ENCODE results near the gene ADAMTS15. TPM values are rescaled to one million over a fixed set of nuclear protein-coding genes. Genes with fewer than 3 reads are reported as not detected.

The ADAMTS15 gene
- total RNA-seq, 3 donors from 2014 or later = not detected

GRCh38 chr11:130509942-130510341, 61.5 kb downstream of the ADAMTS15 start:
- DNase-seq (no peak), ATAC-seq (no peak)
- Mint-ChIP-seq H3K9me3 (peaks cover 17% of the 10 kb centered on the region), H3K27me3 (ENCODE audit: low read depth) (peaks cover 8% of the 10 kb centered on the region), H3K4me3 (no peak overlapping the region), H3K4me1 (ENCODE audit: low read depth) (no peaks in the 10 kb centered on the region), H3K36me3 (ENCODE audit: insufficient read depth) (no peaks in the 10 kb centered on the region)

- no peak for ATAC-seq
- Mint-ChIP-seq H3K4me3 (no peak overlapping the region), H3K27me3 (ENCODE audit: low read depth) (peaks cover 8% of the 10 kb centered on the region), H3K4me1 (ENCODE audit: low read depth) (no peaks in the 10 kb centered on the region), H3K36me3 (ENCODE audit: insufficient read depth) (no peaks in the 10 kb centered on the region), H3K9me3 (peaks cover 12% of the 10 kb centered on the region)
- no peak for DNase-seq
Observed at GRCh38 chr11:130510407-130511006, 62.1 kb downstream of the ADAMTS15 start.

GRCh38 chr11:130511765-130512164, 63.3 kb downstream of the ADAMTS15 start:
- Mint-ChIP-seq H3K4me3 (no peak overlapping the region), H3K36me3 (ENCODE audit: insufficient read depth) (no peaks in the 10 kb centered on the region), H3K9me3 (peaks cover 10% of the 10 kb centered on the region), H3K4me1 (ENCODE audit: low read depth) (no peaks in the 10 kb centered on the region), H3K27me3 (ENCODE audit: low read depth) (peaks cover 8% of the 10 kb centered on the region)
- no peak for DNase-seq
- ATAC-seq = no peak

GRCh38 chr11:130512662-130513061, 64.2 kb downstream of the ADAMTS15 start:
- no peak for DNase-seq
- H3K27me3 Mint-ChIP-seq (ENCODE audit: low read depth) = peaks cover 8% of the 10 kb centered on the region

GRCh38 chr11:130513132-130513531, 64.7 kb downstream of the ADAMTS15 start:
- no peak for DNase-seq
- no peaks in the 10 kb centered on the region for H3K36me3 Mint-ChIP-seq (ENCODE audit: insufficient read depth)
- H3K27me3 Mint-ChIP-seq (ENCODE audit: low read depth) = peaks cover 8% of the 10 kb centered on the region
- no peaks in the 10 kb centered on the region for H3K4me1 Mint-ChIP-seq (ENCODE audit: low read depth)
- peaks cover 2% of the 10 kb centered on the region for H3K9me3 Mint-ChIP-seq
- no peak overlapping the region for H3K4me3 Mint-ChIP-seq
- no peak for ATAC-seq

More at GRCh38 chr11:130512662-130513061, 64.2 kb downstream of the ADAMTS15 start:
- Mint-ChIP-seq H3K9me3 (peaks cover 7% of the 10 kb centered on the region), H3K36me3 (ENCODE audit: insufficient read depth) (no peaks in the 10 kb centered on the region), H3K4me1 (ENCODE audit: low read depth) (no peaks in the 10 kb centered on the region), H3K4me3 (no peak overlapping the region)
- no peak for ATAC-seq

GRCh38 chr11:130514316-130514715, 65.9 kb downstream of the ADAMTS15 start:
- DNase-seq (no peak), ATAC-seq (no peak)
- Mint-ChIP-seq H3K27me3 (ENCODE audit: low read depth) (peaks cover 8% of the 10 kb centered on the region), H3K9me3 (no peaks in the 10 kb centered on the region), H3K36me3 (ENCODE audit: insufficient read depth) (no peaks in the 10 kb centered on the region), H3K4me1 (ENCODE audit: low read depth) (no peaks in the 10 kb centered on the region), H3K4me3 (no peak overlapping the region)

GRCh38 chr11:130514851-130515250, 66.4 kb downstream of the ADAMTS15 start:
- no peaks in the 10 kb centered on the region for H3K4me1 Mint-ChIP-seq (ENCODE audit: low read depth)
- no peak for DNase-seq
- H3K27me3 Mint-ChIP-seq (ENCODE audit: low read depth) = peaks cover 8% of the 10 kb centered on the region
- no peak overlapping the region for H3K4me3 Mint-ChIP-seq
- H3K9me3 Mint-ChIP-seq = no peaks in the 10 kb centered on the region
- no peaks in the 10 kb centered on the region for H3K36me3 Mint-ChIP-seq (ENCODE audit: insufficient read depth)
- no peak for ATAC-seq

GRCh38 chr11:130515829-130516553, 67.5 kb downstream of the ADAMTS15 start:
- Mint-ChIP-seq H3K36me3 (ENCODE audit: insufficient read depth) (no peaks in the 10 kb centered on the region), H3K4me1 (ENCODE audit: low read depth) (no peaks in the 10 kb centered on the region), H3K27me3 (ENCODE audit: low read depth) (peaks cover 4% of the 10 kb centered on the region), H3K9me3 (no peaks in the 10 kb centered on the region), H3K4me3 (no peak overlapping the region)
- no peak for ATAC-seq
- DNase-seq = no peak

- Mint-ChIP-seq H3K4me3 (no peak overlapping the region), H3K36me3 (ENCODE audit: insufficient read depth) (no peaks in the 10 kb centered on the region), H3K4me1 (ENCODE audit: low read depth) (no peaks in the 10 kb centered on the region), H3K9me3 (no peaks in the 10 kb centered on the region), H3K27me3 (ENCODE audit: low read depth) (peaks cover 4% of the 10 kb centered on the region)
- DNase-seq (no peak), ATAC-seq (no peak)
Observed at GRCh38 chr11:130516554-130517505, 68.4 kb downstream of the ADAMTS15 start.

GRCh38 chr11:130518164-130518680, 69.8 kb downstream of the ADAMTS15 start:
- no peak for ATAC-seq
- H3K4me3 Mint-ChIP-seq = no peak overlapping the region
- H3K36me3 Mint-ChIP-seq (ENCODE audit: insufficient read depth) = no peaks in the 10 kb centered on the region
- DNase-seq = no peak
- H3K27me3 Mint-ChIP-seq (ENCODE audit: low read depth) = peaks cover 4% of the 10 kb centered on the region
- no peaks in the 10 kb centered on the region for H3K4me1 Mint-ChIP-seq (ENCODE audit: low read depth)
- no peaks in the 10 kb centered on the region for H3K9me3 Mint-ChIP-seq

- no peak overlapping the region for H3K4me3 Mint-ChIP-seq
- no peak for ATAC-seq
- H3K36me3 Mint-ChIP-seq (ENCODE audit: insufficient read depth) = no peaks in the 10 kb centered on the region
- DNase-seq = no peak
- no peaks in the 10 kb centered on the region for H3K4me1 Mint-ChIP-seq (ENCODE audit: low read depth)
- H3K9me3 Mint-ChIP-seq = no peaks in the 10 kb centered on the region
- H3K27me3 Mint-ChIP-seq (ENCODE audit: low read depth) = no peaks in the 10 kb centered on the region
Observed at GRCh38 chr11:130519128-130519932, 70.9 kb downstream of the ADAMTS15 start.

- no peaks in the 10 kb centered on the region for H3K4me1 Mint-ChIP-seq (ENCODE audit: low read depth)
- H3K27me3 Mint-ChIP-seq (ENCODE audit: low read depth) = no peaks in the 10 kb centered on the region
- no peak for DNase-seq
- no peak overlapping the region for H3K4me3 Mint-ChIP-seq
- no peaks in the 10 kb centered on the region for H3K9me3 Mint-ChIP-seq
- no peaks in the 10 kb centered on the region for H3K36me3 Mint-ChIP-seq (ENCODE audit: insufficient read depth)
- ATAC-seq = no peak
Observed at GRCh38 chr11:130520271-130520671, 71.8 kb downstream of the ADAMTS15 start.

- Mint-ChIP-seq H3K9me3 (no peaks in the 10 kb centered on the region), H3K4me1 (ENCODE audit: low read depth) (no peaks in the 10 kb centered on the region), H3K4me3 (no peak overlapping the region), H3K27me3 (ENCODE audit: low read depth) (no peaks in the 10 kb centered on the region), H3K36me3 (ENCODE audit: insufficient read depth) (no peaks in the 10 kb centered on the region)
- DNase-seq (no peak), ATAC-seq (no peak)
Observed at GRCh38 chr11:130522284-130522961, 74.0 kb downstream of the ADAMTS15 start.

All from activated T-cell treated with anti-CD3 and anti-CD28 coated beads, Interleukin-2, amount 50 U/mL, for 4 hours (primary cell).